HepG2 (cell line): ENCODE data around the gene UBE2O. TPM values are rescaled to one million over a fixed set of nuclear protein-coding genes. Genes with fewer than 3 reads are reported as not detected.
A peak's percentile ranks its signal among the peaks of the same experiment; 100 is the strongest.

Experiments
- ATAC-seq: fragments of 200-7000 bp; cut with Tn5 transposase; 3 replicates; pipeline ENCODE4 v1.9.1; 2020; ENCODE audit warnings: mild to moderate bottlenecking, moderate library complexity
- BruUV-seq: library from RNA; stranded (reverse); fragments of 400-500 nt; replicated peaks from 2 replicates; lab custom pipeline; 2021; lab: Mats Ljungman, UMichigan
- CTCF ChIA-PET: fragments of 300-600 bp; formaldehyde crosslinking; extraction: SDS; loops from one replicate; lab custom pipeline; 2021; ENCODE audit warnings: low total read pairs, inconsistent platforms, low intra/inter-chr PET ratio; lab: Yijun Ruan, JAX
- POLR2A ChIA-PET: fragments of 350-600 bp; sonication (Branson Sonifier 250); formaldehyde crosslinking; loops from one replicate; lab custom pipeline; 2020; ENCODE audit warnings: antibody characterized with exemption, inconsistent platforms; lab: Yijun Ruan, JAX
- DNase-seq: peaks from one replicate; pipeline ENCODE4 v3.0.0-alpha.2; 2015; ENCODE audit warnings: low spot score
- FAIRE-seq: peaks from 3 replicates; lab custom pipeline; 2011; peaks lifted over from hg19 to GRCh38; lab: Jason Lieb, UNC
- H2AFZ ChIP-seq: one replicate; pipeline ENCODE4 v1.6.1; 2011; ENCODE audit warnings: low read length, inconsistent platforms
- H3K27ac ChIP-seq: fragments of 300-600 bp; 3 replicates; pipeline ENCODE4 v1.8.0; 2011; ENCODE audit warnings: mixed run types, mild to moderate bottlenecking, mixed read lengths, low read length, inconsistent platforms; ENCODE audit not compliant: insufficient read depth; ENCODE audit errors: extremely low read length
- H3K27me3 ChIP-seq, 2 experiments: fragments of 200-600 bp in 1 of 2; 2 replicates in 1 of 2; 3 replicates in 1 of 2; pipeline versions ENCODE4 v1.6.0 to v1.8.0; 2011; ENCODE audit warnings: low read length in 2 of 2, mild to moderate bottlenecking in 2 of 2, moderate library complexity in 2 of 2, inconsistent platforms in 1 of 2; ENCODE audit not compliant: insufficient read depth in 2 of 2, control insufficient read depth in 1 of 2
- H3K36me3 ChIP-seq, 2 experiments: fragments of 200-600 bp in 1 of 2; replicated peaks in 1 of 2; 2 replicates in 1 of 2; 3 replicates in 1 of 2; pipeline versions ENCODE4 v1.5.1 to v1.8.0; 2011; ENCODE audit warnings: low read length in 2 of 2, inconsistent platforms in 1 of 2; ENCODE audit not compliant: insufficient read depth in 2 of 2, control insufficient read depth in 1 of 2
- H3K4me1 ChIP-seq: 2 replicates; pipeline ENCODE4 v1.5.1; 2012; ENCODE audit warnings: low read length, inconsistent platforms; ENCODE audit not compliant: insufficient read depth
- H3K4me2 ChIP-seq: 2 replicates; pipeline ENCODE4 v1.6.0; 2011; ENCODE audit warnings: low read depth, low read length, inconsistent platforms
- H3K4me3 ChIP-seq, 3 experiments: fragments of 200-600 bp in 1 of 3; sonication (generic), shearing (Covaris generic) in 1 of 3; replicated peaks in 1 of 3; 2 replicates each; pipeline ENCODE4 v1.5.1; 2011 to 2016; ENCODE audit warnings: low read length in 3 of 3, inconsistent platforms in 2 of 3, low read depth in 2 of 3, mild to moderate bottlenecking in 2 of 3, control low read depth in 1 of 3, mixed read lengths in 1 of 3; ENCODE audit not compliant: insufficient read depth in 1 of 3
- H3K79me2 ChIP-seq: one replicate; pipeline ENCODE4 v1.6.1; 2011; ENCODE audit warnings: low read length, inconsistent platforms; ENCODE audit not compliant: insufficient read depth
- H3K9ac ChIP-seq: 2 replicates; pipeline ENCODE4 v1.6.0; 2011; ENCODE audit warnings: mild to moderate bottlenecking, low read depth, low read length, inconsistent platforms; ENCODE audit not compliant: insufficient read depth
- H3K9me3 ChIP-seq: 2 replicates; pipeline ENCODE4 v1.5.1; 2012; ENCODE audit warnings: mild to moderate bottlenecking, low read length
- H4K20me1 ChIP-seq: 2 replicates; pipeline ENCODE4 v1.6.0; 2011; ENCODE audit warnings: inconsistent platforms, mild to moderate bottlenecking, low read length, moderate library complexity; ENCODE audit not compliant: insufficient read depth
- ARID2 ChIP-seq: sonication (generic); formaldehyde crosslinking; IDR thresholded peaks from 2 replicates; pipeline ENCODE4 v1.8.1; 2022; ENCODE audit warnings: mild to moderate bottlenecking, missing genetic modification reagents, borderline replicate concordance
- ATF1 ChIP-seq: IDR thresholded peaks from 2 replicates; pipeline ENCODE4 v1.6.1; 2016; ENCODE audit warnings: mild to moderate bottlenecking, control low read depth
- CTCF ChIP-seq: sonication (generic); formaldehyde crosslinking; IDR thresholded peaks from 2 replicates; pipeline ENCODE4 v1.5.0; 2020; ENCODE audit warnings: mild to moderate bottlenecking, missing genetic modification reagents, moderate library complexity
- ERF ChIP-seq: IDR thresholded peaks from 2 replicates; pipeline ENCODE4 v1.6.1; 2018; ENCODE audit warnings: missing biosample characterization, missing genetic modification reagents
- FOXP1 ChIP-seq, 2 experiments: fragments of 450-650 bp in 1 of 2; IDR thresholded peaks; 2 replicates each; pipeline ENCODE4 v1.6.1; 2017 to 2018; ENCODE audit warnings: antibody characterized with exemption in 1 of 2
- GFI1 ChIP-seq: sonication (generic); formaldehyde crosslinking; IDR thresholded peaks from 2 replicates; pipeline ENCODE4 v1.5.0; 2020; ENCODE audit warnings: missing genetic modification reagents, mild to moderate bottlenecking, borderline replicate concordance
- HDAC2 ChIP-seq: sonication (generic); formaldehyde crosslinking; IDR thresholded peaks from 2 replicates; pipeline ENCODE4 v1.4.0; 2020; ENCODE audit warnings: missing genetic modification reagents
- HOXA5 ChIP-seq: sonication (generic); formaldehyde crosslinking; IDR thresholded peaks from 2 replicates; pipeline ENCODE4 v1.4.0; 2020; ENCODE audit warnings: missing genetic modification reagents
- MIXL1 ChIP-seq: IDR thresholded peaks from 2 replicates; pipeline ENCODE4 v1.6.1; 2016
- NFATC3 ChIP-seq: sonication (generic); formaldehyde crosslinking; IDR thresholded peaks from 2 replicates; pipeline ENCODE4 v1.5.1; 2020; ENCODE audit warnings: mild to moderate bottlenecking, missing genetic modification reagents
- RAD21 ChIP-seq: fragments of 450-650 bp; formaldehyde crosslinking; IDR thresholded peaks from 2 replicates; pipeline ENCODE4 v1.5.0; 2020; ENCODE audit warnings: mild to moderate bottlenecking
- SMC3 ChIP-seq: IDR thresholded peaks from 2 replicates; pipeline ENCODE4 v1.6.1; 2011; ENCODE audit warnings: low read length, improper control_type of control experiment
- TAF1 ChIP-seq: sonication (generic); formaldehyde crosslinking; IDR thresholded peaks from 2 replicates; pipeline ENCODE4 v1.4.0; 2020; ENCODE audit warnings: missing genetic modification reagents
- TBX2 ChIP-seq: sonication (generic); formaldehyde crosslinking; IDR thresholded peaks from 2 replicates; pipeline ENCODE4 v1.5.0; 2020; ENCODE audit warnings: missing genetic modification reagents, mild to moderate bottlenecking, borderline replicate concordance
- TOPORS ChIP-seq: sonication (generic); formaldehyde crosslinking; IDR thresholded peaks from 2 replicates; pipeline ENCODE4 v1.8.0; 2023; ENCODE audit warnings: mild to moderate bottlenecking, missing genetic modification reagents
- ZBTB8A ChIP-seq: sonication (generic); formaldehyde crosslinking; IDR thresholded peaks from 2 replicates; pipeline ENCODE4 v1.4.0; 2020; ENCODE audit warnings: mild to moderate bottlenecking, low read depth, missing genetic modification reagents, borderline replicate concordance
- ZNF362 ChIP-seq: sonication (generic); formaldehyde crosslinking; IDR thresholded peaks from 2 replicates; pipeline ENCODE4 v1.4.0; 2020; ENCODE audit warnings: missing genetic modification reagents, mild to moderate bottlenecking, borderline replicate concordance
- ZNF547 ChIP-seq: sonication (generic); formaldehyde crosslinking; IDR thresholded peaks from 2 replicates; pipeline ENCODE4 v1.5.1; 2020; ENCODE audit warnings: mild to moderate bottlenecking, missing genetic modification reagents
- ZNF614 ChIP-seq: IDR thresholded peaks from 2 replicates; pipeline ENCODE4 v1.6.1; 2018; ENCODE audit warnings: missing biosample characterization, missing genetic modification reagents, inconsistent platforms, borderline replicate concordance
- ZNF747 ChIP-seq: sonication (generic); formaldehyde crosslinking; IDR thresholded peaks from 2 replicates; pipeline ENCODE4 v1.8.1; 2023; ENCODE audit warnings: missing genetic modification reagents, mild to moderate bottlenecking, borderline replicate concordance
- WGBS: methylation state at CpG from one replicate; pipeline ENCODE4 v1.1.6; 2017; ENCODE audit warnings: low lambda C conversion rate; 5-methylcytosine and 5-hydroxymethylcytosine counted together
- in situ Hi-C: cut with HindIII; loops from 2 replicates; pipeline ENCODE4 v1.10.0; 2017; ENCODE audit warnings: low pct_unique_long_range_greater_than_20kb; ENCODE audit not compliant: extremely low pct_ligation_motif_present
- intact Hi-C: fragments of 100-400 bp; cut with micrococcal nuclease; formaldehyde crosslinking; loops from one replicate; pipeline ENCODE4 v1.10.0; 2022; ENCODE audit not compliant: unreplicated experiment
- polyA plus RNA-seq, 8 experiments: library from polyadenylated mRNA; depleted of rRNA in 3 of 8; stranded (reverse) in 7 of 8; unstranded in 1 of 8; fragments of >200 nt; fragmentation: Illumina TruSeq in 4 of 8; extraction: Trizol in 4 of 8; gene quantifications; 2 replicates each; pipeline versions ENCODE4 v1.2.1 to v1.2.3, GENCODE V29; 2011 to 2016; ENCODE audit warnings: low read depth in 4 of 8, missing spikeins in 1 of 8, mixed read lengths in 1 of 8; ENCODE audit not compliant: insufficient read depth in 1 of 8
- total RNA-seq, 5 experiments: library from RNA; depleted of rRNA; stranded (reverse); fragments of >200 nt; fragmentation: Illumina TruSeq; extraction: Trizol; gene quantifications; 2 replicates each; pipeline ENCODE4 v1.2.3, GENCODE V29; 2016; ENCODE audit warnings: low read depth in 1 of 5

Gene UBE2O
- total and polyA plus RNA-seq, 2 of the 13 experiments (the other 11 are each of a cell fraction or from before 2014, with no cell fraction given): 21.5 to 23.5 TPM

- no peak for TF ChIP-seq TAF1
These were observed 86.7 kb downstream of the UBE2O start (continued) for GRCh38 chr17:76366247-76366646.

GRCh38 chr17:76365256-76365903 is 87.6 kb downstream of the UBE2O start:
- intact Hi-C loops: no loop called here
- Histone ChIP-seq H3K9me3 (peaks cover 8% of the 10 kb centered on the region), H3K79me2 (no peaks in the 10 kb centered on the region), H3K9ac (no peak overlapping the region), H3K27ac (no peak overlapping the region), H3K27me3 (no peaks in the 10 kb centered on the region), H3K4me2 (no peak overlapping the region), H4K20me1 (no peaks in the 10 kb centered on the region), H3K36me3 (no peaks in the 10 kb centered on the region), H3K4me3 (no peak overlapping the region), H2AFZ (no peak overlapping the region), H3K4me1 (peaks cover 78% of the 10 kb centered on the region)
- no peak for DNase-seq
- FAIRE-seq: peak; percentile 34
- BruUV-seq: no TSS peak
- CTCF ChIA-PET: interaction anchor here (1.7 kb wide), 1 partner anchor 20 kb away, joined by 8 read pairs; no protein-coding TSS in a partner anchor
- ATAC-seq: peak; percentile 50
- in situ Hi-C loops: no loop called here
- POLR2A ChIA-PET: interaction anchor here (1.2 to 24.7 kb wide), 4 partner anchors 13 to 33 kb away, joined by 5 to 1379 read pairs (median 61); partner anchors contain the start of genes PRPSAP1 and SPHK1
- 47% methylated on average over 11 of the region's 12 CpGs for WGBS
- TF ChIP-seq ZNF614 (CRISPR knock-in tag): peak; percentile 48; the same call in 1 of the 2 replicates
- no peak for TF ChIP-seq ZNF547 (CRISPR knock-in tag)
- no peak for TF ChIP-seq TOPORS
- peak; percentile 60; the same call in 1 of the 2 replicates for TF ChIP-seq ERF (CRISPR knock-in tag)
- peak; percentile 37; the same call in 1 of the 2 replicates for TF ChIP-seq RAD21
- TF ChIP-seq GFI1 (CRISPR knock-in tag): no peak
- TF ChIP-seq ZNF362 (CRISPR knock-in tag): peak; percentile 72; the same call in 1 of the 2 replicates
- peak; percentile 73; the same call in 1 of the 2 replicates for TF ChIP-seq NFATC3 (CRISPR knock-in tag)
- TF ChIP-seq SMC3: peak; percentile 56; the same call in 1 of the 2 replicates
- TF ChIP-seq CTCF: peak; percentile 60
- peak; percentile 9; the same call in 1 of the 2 replicates for TF ChIP-seq HDAC2
- peak; percentile 67; the same call in 1 of the 2 replicates for TF ChIP-seq ARID2 (CRISPR knock-in tag)
- TF ChIP-seq ATF1: no peak
- 0 out of 2 replicates have a peak, but pooled peaks have one; percentile 51 for TF ChIP-seq HOXA5 (CRISPR knock-in tag)
- TF ChIP-seq ZBTB8A (CRISPR knock-in tag): no peak
- peak; percentile 27; the same call in 1 of the 2 replicates for TF ChIP-seq TBX2 (CRISPR knock-in tag)
- TF ChIP-seq ZNF747: no peak
- 0 out of 2 replicates have a peak, but pooled peaks have one; percentile 19 for TF ChIP-seq MIXL1 (CRISPR knock-in tag)
- TF ChIP-seq FOXP1 (IDR thresholded peaks at IDR 0.05): no peak
- peak; percentile 58; the same call in 1 of the 2 replicates for TF ChIP-seq FOXP1 (CRISPR knock-in tag; IDR thresholded peaks at IDR 0.05)
